Stimulated activated naive CD4-positive, alpha-beta T cell (primary cell): ENCODE measurements around the gene DDX20.

Source experiments
- DNase-seq, 6 experiments: peaks; one replicate each; lab custom pipeline; 2025; lab: John Stamatoyannopoulos, UW

DDX20 gene

GRCh38 chr1:111755331-111756123 is at the start of gene DDX20:
TSS of gene DDX20 (plus strand) at chr1:111755901. CDS start at chr1:111755925, 24 bp downstream.
- DNase-seq = peak; percentile 89 to 98 (median 96)

DNA sequence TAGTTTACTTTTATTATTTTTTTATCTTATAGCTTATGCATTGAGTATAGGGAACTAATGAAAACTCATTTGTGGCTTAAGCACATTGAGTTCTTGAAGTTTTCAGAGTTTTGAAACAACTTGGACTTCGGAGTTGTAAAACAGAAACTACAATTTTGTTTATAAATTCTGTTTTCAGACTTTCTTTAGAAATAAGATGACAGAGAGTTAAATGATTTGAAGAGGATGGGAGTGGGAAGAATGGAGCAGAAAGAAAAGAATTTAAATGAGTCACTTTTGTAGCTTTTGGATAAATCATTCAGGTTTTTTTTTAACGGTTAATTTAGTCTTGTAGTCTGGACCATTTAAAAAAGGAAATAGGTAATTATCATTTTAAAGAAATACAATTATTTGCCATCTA is 48.8 kb upstream of the DDX20 start:
- no peak for DNase-seq

DNA sequence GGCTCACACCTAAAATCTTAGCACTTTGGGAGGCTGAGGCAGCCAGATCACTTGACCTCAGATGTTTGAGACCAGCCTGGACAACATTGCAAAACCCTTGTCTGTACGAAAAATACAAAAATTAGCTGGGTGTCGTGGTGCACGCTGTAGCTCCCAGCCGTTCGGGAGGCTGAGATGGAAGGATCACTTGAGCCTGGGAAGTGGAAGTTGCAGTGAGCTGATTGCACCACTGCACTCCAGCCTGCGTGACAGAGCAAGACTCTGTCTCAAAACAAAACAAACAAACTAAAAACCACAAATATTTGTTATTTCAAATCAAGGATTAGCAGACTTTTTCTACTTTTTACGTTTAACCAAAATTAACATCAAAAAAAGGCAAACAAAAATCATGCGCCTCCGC is 47.8 kb upstream of the DDX20 start:
- no peak for DNase-seq

DNA sequence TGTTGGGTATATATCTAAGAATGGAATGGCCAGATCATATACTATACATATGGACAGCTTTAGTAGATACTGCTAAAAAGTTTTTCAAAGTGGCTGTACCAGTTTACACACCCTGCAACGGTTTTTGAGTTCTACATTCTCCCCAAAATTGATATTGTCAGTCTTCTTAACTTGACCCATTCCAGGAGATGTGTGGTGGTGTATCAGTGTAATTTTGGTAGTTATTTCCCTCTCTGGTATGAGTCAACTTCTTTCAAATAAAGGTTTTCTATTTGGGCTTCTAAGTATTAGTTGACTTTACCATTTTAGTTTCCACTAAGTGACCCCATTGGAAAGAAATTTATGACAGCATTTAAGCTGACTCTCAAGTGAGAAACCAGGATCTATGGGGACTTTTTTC is 45.7 kb upstream of the DDX20 start:
- DNase-seq = no peak

- DNase-seq = no peak
Observed at GRCh38 chr1:111716333-111716732, 39.4 kb upstream of the DDX20 start.

DNA sequence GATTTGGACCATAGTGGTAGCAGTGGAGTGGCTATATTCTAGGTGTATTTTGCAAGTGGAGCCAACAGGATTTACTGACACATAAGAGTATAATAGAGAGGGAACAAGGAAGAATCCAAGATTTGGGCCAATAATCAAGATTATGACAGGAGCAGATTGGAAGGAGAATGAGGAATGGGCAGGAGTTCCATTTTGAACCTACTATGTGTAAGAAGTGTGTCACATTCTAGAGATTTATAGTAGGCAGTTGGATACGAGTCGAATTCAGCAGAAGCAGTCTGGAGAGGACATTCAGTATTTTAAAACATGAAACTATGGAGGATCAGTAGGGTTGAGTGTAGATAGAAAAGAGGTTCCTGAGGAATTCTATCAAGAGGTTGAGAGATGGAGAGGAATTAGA is 38.3 kb upstream of the DDX20 start:
- no peak for DNase-seq

DNA sequence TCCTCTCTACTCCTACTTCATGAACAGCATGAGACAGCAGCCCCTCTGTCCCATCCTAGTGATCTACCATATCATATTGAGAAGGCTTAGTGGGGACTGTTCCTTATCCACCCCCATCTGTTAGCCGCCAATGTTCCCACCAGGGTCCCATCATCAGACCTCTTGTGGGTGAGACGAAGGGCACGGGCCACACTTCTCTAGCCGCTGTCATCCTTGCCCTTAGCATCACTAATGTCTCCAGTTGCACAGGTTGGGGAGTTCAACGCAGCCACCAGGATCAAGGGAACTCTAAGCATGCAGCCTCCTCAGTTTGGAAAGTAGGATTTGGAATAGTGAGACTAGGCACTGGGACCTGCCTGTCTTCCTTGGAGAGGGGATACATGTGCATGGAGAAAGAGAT is 36.6 kb upstream of the DDX20 start:
- no peak for DNase-seq

GRCh38 chr1:111719674-111720132 is 36.0 kb upstream of the DDX20 start:
- DNase-seq = no peak

GRCh38 chr1:111720274-111720976 is 35.3 kb upstream of the DDX20 start:
- DNase-seq = no peak

GRCh38 chr1:111720977-111721786 is 34.5 kb upstream of the DDX20 start:
- no peak for DNase-seq

- DNase-seq = peak in 3 of 6 experiments; percentile 27 to 37 (median 33)
Observed at GRCh38 chr1:111723091-111723806, 32.5 kb upstream of the DDX20 start.

DNA sequence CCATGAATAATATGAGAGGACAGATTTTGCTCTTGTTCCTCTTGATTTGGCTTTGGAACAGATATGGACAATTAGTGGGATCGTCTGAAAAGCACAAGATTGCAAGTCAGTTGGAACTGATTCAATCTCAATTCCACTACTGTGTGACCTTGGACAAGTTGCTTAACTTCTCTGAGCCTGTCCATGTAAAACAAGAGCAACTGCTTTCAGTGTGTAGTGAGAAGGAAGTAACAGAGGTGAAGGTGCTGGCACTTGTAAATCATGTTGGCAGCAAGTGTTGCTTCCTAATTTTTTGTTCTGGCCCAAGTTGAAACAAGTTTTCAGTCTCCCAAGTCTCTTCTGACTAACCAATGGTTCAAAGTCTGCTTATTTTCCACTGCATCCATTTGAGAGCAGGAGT is 31.8 kb upstream of the DDX20 start:
- no peak for DNase-seq

DNA sequence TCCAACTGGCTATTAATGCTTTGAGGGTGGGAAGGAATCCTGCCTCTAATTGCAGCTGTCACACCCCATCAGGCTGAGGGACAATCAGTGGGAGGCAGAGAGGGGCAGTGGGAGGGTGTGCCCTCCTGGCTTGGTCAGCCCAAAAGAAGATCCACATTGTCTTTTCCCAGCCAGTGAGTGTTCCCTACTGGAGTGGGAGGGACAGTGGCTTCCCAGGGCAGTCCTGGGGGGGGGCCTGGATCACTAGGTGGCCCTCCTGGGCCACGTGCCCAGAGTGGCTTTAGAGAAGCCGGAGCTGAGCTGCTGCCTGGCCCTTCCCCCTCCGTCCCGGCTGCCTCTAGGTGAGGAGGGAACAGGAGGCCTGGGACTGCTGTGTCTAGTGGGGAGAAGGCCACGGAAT is 30.5 kb upstream of the DDX20 start:
- no peak for DNase-seq

DNA sequence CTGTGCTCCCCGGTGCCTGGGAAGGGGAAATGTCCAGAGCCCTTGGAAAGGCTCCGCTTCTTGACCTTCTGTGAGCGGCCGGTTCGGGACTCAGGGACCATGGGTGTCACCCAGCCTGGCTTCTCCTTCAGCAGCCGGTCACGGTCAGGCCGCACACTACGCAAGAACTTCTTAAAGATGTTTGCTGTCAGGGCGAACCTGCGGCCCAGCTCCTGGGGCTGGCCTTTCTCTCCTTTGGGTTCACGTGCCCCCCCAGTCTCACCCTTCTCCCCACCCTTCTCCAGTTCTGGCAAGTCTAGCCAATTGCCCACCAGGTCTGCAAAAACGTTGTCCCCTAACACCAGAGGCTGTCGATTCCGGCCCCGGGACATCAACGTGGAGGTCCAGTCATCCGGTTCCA is 28.6 kb upstream of the DDX20 start:
- no peak for DNase-seq

GRCh38 chr1:111729271-111729921 is 26.3 kb upstream of the DDX20 start:
- DNase-seq = no peak

DNA sequence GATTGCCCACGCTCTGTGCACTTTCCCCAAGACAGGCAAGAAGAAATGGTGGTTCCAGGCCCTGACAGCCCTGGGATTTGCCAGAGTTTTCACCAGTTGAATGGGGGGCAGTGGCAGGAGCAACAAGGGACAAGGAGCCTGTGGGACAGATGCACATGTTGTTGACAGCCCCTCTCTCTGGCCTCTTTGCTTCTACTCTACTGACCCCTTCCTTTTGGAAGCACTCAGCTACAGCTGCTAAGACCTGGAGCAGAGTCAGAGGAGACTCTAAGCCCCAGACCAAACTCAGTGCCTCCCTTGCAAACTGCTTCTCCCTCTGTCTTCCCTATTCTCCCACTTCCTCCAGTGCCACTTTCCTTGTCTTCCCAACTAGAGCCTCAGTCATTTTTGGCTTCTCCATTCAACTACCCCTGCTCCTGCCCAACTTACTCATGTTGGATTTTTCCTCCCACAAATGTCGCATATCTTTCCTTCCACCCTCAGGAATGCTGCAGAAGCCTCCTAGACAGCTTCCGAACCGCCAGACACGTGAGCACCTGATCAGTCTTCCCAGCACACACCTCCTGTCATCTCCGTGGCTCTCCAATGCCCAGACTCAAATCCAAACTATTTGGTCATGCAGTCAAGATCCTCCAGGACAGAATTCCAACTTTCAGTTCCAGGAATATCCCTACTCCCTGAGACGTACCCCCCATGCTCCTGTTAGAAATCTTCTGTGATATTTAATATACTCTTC is 25.6 kb upstream of the DDX20 start:
- no peak for DNase-seq

- no peak for DNase-seq
Observed at GRCh38 chr1:111730706-111731105, 25.0 kb upstream of the DDX20 start.

GRCh38 chr1:111731956-111732355 is 23.7 kb upstream of the DDX20 start:
- no peak for DNase-seq

DNA sequence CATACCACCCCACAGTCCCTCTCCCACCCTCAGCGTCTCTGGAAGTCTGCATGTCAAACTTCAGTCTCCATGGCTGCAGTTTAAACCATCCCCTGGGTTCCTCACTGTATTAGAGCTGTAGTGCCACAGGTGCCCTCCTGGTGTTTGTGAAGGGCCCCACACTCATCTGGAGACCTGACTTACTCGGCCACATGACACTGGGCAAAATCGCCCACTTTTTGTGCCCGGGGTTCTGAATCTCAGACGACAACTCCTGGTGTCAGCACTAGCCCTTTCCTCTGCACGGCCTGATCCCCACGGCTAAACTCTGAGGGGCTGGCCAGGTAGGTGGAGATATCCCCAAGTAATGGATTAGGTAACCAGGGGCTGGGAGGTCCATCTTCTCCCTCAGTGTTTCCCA is 23.0 kb upstream of the DDX20 start:
- no peak for DNase-seq

GRCh38 chr1:111733183-111733991 is 22.3 kb upstream of the DDX20 start:
- DNase-seq = no peak
